Erythroblast (primary cell): Measurements from ENCODE around the gene TMEM143.

Experiments
- GATA1 ChIP-seq: IDR thresholded peaks from 2 replicates; pipeline ENCODE4 v1.6.1; 2011; ENCODE audit warnings: low read depth, mild to moderate bottlenecking, control low read depth, low read length, moderate library complexity
- POLR2A ChIP-seq: IDR thresholded peaks from 2 replicates; pipeline ENCODE4 v1.6.1; 2011; ENCODE audit warnings: mild to moderate bottlenecking, low read length

DNA sequence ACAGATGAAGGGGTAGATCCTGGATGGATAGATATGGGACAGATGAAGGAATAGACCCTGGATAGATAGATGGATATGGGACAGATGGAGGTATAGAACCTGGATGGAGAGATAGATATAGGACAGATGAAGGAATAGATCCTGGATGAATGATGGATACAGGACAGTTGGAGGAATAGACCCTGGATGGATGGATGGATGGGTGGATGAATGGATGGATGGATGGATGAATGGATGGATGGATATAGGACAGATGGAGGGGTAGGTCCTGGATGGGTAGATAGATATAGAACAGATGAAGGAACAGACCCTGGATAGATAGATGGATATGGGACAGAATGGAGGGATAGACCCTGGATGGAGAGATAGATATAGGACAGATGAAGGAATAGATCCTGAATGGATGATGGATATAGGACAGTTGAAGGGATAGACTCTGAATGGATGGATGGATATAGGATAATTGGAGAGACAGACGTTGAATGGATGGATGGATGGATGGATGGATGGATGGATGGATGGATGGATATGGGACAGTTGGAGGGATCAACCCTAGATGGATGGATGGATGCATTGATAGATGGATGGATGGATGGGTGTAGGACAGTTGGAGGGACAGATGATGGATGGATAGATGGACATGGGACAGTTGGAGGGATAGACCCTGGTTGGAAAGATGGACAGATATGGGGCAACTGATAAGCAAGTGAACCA, 61.7 kb downstream of the TMEM143 start:
- no peak for TF ChIP-seq POLR2A
- no peak for TF ChIP-seq GATA1
